Neural progenitor cell (in vitro differentiated cells): ENCODE results near the gene FNTB. TPM values are rescaled to one million over a fixed set of nuclear protein-coding genes. Genes with fewer than 3 reads are reported as not detected.

Experiments used
- DNase-seq: peaks from one replicate; pipeline ENCODE4 v3.0.0-alpha.2; 2016; ENCODE audit warnings: low spot score
- H2AFZ ChIP-seq: fragments of 200-600 bp; sonication (generic); replicated peaks from 2 replicates; pipeline ENCODE4 v1.6.1; 2016; ENCODE audit warnings: antibody characterized with exemption
- H3F3A ChIP-seq: fragments of 200-600 bp; sonication (generic); 2 replicates; pipeline ENCODE4 v1.6.1; 2016; ENCODE audit warnings: antibody characterized with exemption, low read depth
- H3K27ac ChIP-seq: fragments of 200-600 bp; sonication (generic); 2 replicates; pipeline ENCODE4 v1.5.1; 2016; ENCODE audit warnings: mild to moderate bottlenecking
- H3K27me3 ChIP-seq: fragments of 200-600 bp; sonication (generic); 2 replicates; pipeline ENCODE4 v1.6.1; 2016; ENCODE audit warnings: mild to moderate bottlenecking, moderate library complexity
- H3K36me3 ChIP-seq: fragments of 200-600 bp; sonication (generic); 2 replicates; pipeline ENCODE4 v1.5.1; 2016
- H3K4me1 ChIP-seq: fragments of 200-600 bp; sonication (generic); 2 replicates; pipeline ENCODE4 v1.6.1; 2016; ENCODE audit warnings: mixed run types
- H3K4me2 ChIP-seq: fragments of 200-600 bp; sonication (generic); 2 replicates; pipeline ENCODE4 v1.6.1; 2016
- H3K4me3 ChIP-seq: fragments of 200-600 bp; sonication (generic); 2 replicates; pipeline ENCODE4 v1.5.1; 2016
- H3K79me2 ChIP-seq: fragments of 200-600 bp; sonication (generic); 2 replicates; pipeline ENCODE4 v1.6.1; 2016; ENCODE audit warnings: low read depth
- H3K9ac ChIP-seq: fragments of 200-600 bp; sonication (generic); 2 replicates; pipeline ENCODE4 v1.6.1; 2016
- H3K9me3 ChIP-seq: fragments of 200-600 bp; sonication (generic); 2 replicates; pipeline ENCODE4 v1.5.1; 2016; ENCODE audit warnings: low read depth
- H4K20me1 ChIP-seq: fragments of 200-600 bp; sonication (generic); 2 replicates; pipeline ENCODE4 v1.6.1; 2016; ENCODE audit warnings: low read depth
- H3K27ac Mint-ChIP-seq: 3 replicates; pipeline ENCODE4 v1.8.0; 2021; ENCODE audit warnings: mixed read lengths
- H3K27me3 Mint-ChIP-seq: 2 replicates; pipeline ENCODE4 v1.8.0; 2022; ENCODE audit warnings: low read depth, mild to moderate bottlenecking, inconsistent platforms, moderate library complexity, mixed read lengths; ENCODE audit not compliant: insufficient read depth
- H3K36me3 Mint-ChIP-seq: 3 replicates; pipeline ENCODE4 v1.8.0; 2021; ENCODE audit warnings: mixed read lengths
- H3K4me1 Mint-ChIP-seq: 3 replicates; pipeline ENCODE4 v1.8.0; 2021; ENCODE audit warnings: mixed read lengths
- H3K4me3 Mint-ChIP-seq: 3 replicates; pipeline ENCODE4 v1.8.0; 2021; ENCODE audit warnings: mild to moderate bottlenecking, moderate library complexity, mixed read lengths
- H3K9me3 Mint-ChIP-seq: 3 replicates; pipeline ENCODE4 v1.8.0; 2020; ENCODE audit warnings: mixed read lengths
- EZH2 ChIP-seq: fragments of 200-600 bp; sonication (generic); IDR thresholded peaks from 2 replicates; pipeline ENCODE4 v1.6.1; 2017; ENCODE audit warnings: antibody characterized with exemption, mild to moderate bottlenecking, moderate library complexity
- EZH2phosphoT487 ChIP-seq: fragments of 200-600 bp; sonication (generic); IDR thresholded peaks from 2 replicates; pipeline ENCODE4 v1.6.1; 2017; ENCODE audit warnings: antibody characterized with exemption
- total RNA-seq: library from RNA; depleted of rRNA; stranded (reverse); fragments of >200 nt; gene quantifications from 2 replicates; pipeline ENCODE4 v1.2.3, GENCODE V29; 2015; ENCODE audit warnings: low replicate concordance
- TF ChIP-seq, protein P1 (sequence below): fragments of 200-600 bp; sonication (generic); IDR thresholded peaks from 2 replicates; pipeline ENCODE4 v1.5.1; 2017; ENCODE audit warnings: antibody characterized with exemption, mild to moderate bottlenecking

Gene FNTB
- total RNA-seq, 1 donor from 2014 or later: 8.0 TPM

DNA sequence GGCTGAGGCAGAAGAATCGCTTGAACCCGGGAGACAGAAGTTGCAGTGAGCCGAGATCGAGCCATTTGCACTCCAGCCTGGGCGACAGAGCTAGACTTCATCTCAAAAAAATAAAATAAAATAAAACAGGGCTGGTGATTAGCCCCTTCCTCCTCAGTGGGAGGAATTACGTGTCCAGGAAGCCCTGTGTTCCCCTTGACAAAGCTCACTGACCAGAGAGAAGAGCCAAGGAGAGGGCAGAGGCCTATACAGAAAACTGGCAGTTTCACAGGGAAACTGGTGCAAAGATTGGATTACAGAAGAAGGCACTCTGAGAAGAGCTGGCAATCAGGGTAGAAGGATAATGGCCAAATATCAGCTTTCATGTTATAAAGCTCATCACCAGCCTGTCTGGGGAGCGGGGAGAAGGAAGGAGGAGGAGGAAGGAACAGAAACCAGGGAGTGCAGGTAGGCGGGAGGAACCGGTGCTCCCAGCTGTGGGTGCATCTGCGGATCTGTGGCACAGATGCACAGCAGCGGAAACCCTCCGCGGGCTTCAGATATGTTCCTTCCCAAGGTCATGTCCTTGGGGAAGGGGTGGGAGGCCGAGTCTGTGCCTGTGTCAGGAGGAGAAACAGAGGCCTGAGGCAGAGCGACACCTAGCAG, 21.2 kb upstream of the FNTB start:
- Mint-ChIP-seq H3K4me1 (peaks cover 10% of the 10 kb centered on the region), H3K36me3 (no peaks in the 10 kb centered on the region), H3K27me3 (no peaks in the 10 kb centered on the region), H3K27ac (no peak overlapping the region), H3K4me3 (no peak overlapping the region), H3K9me3 (no peaks in the 10 kb centered on the region)
- peaks cover 20% of the 10 kb centered on the region for H3K4me1 ChIP-seq
- peaks cover 7% of the 10 kb centered on the region for H4K20me1 ChIP-seq
- no peak overlapping the region for H3K4me3 ChIP-seq
- no peaks in the 10 kb centered on the region for H3F3A ChIP-seq
- no peaks in the 10 kb centered on the region for H3K79me2 ChIP-seq
- no peak overlapping the region for H2AFZ ChIP-seq
- no peaks in the 10 kb centered on the region for H3K9me3 ChIP-seq
- peaks cover 5% of the 10 kb centered on the region for H3K27me3 ChIP-seq
- H3K36me3 ChIP-seq: no peaks in the 10 kb centered on the region
- H3K27ac ChIP-seq: no peak overlapping the region
- H3K9ac ChIP-seq: no peak overlapping the region
- TF ChIP-seq, protein P1, sequence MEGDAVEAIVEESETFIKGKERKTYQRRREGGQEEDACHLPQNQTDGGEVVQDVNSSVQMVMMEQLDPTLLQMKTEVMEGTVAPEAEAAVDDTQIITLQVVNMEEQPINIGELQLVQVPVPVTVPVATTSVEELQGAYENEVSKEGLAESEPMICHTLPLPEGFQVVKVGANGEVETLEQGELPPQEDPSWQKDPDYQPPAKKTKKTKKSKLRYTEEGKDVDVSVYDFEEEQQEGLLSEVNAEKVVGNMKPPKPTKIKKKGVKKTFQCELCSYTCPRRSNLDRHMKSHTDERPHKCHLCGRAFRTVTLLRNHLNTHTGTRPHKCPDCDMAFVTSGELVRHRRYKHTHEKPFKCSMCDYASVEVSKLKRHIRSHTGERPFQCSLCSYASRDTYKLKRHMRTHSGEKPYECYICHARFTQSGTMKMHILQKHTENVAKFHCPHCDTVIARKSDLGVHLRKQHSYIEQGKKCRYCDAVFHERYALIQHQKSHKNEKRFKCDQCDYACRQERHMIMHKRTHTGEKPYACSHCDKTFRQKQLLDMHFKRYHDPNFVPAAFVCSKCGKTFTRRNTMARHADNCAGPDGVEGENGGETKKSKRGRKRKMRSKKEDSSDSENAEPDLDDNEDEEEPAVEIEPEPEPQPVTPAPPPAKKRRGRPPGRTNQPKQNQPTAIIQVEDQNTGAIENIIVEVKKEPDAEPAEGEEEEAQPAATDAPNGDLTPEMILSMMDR: no peak
- TF ChIP-seq EZH2 (no peak), EZH2phosphoT487 (no peak)
- no peak overlapping the region for H3K4me2 ChIP-seq
- no peak for DNase-seq

DNA sequence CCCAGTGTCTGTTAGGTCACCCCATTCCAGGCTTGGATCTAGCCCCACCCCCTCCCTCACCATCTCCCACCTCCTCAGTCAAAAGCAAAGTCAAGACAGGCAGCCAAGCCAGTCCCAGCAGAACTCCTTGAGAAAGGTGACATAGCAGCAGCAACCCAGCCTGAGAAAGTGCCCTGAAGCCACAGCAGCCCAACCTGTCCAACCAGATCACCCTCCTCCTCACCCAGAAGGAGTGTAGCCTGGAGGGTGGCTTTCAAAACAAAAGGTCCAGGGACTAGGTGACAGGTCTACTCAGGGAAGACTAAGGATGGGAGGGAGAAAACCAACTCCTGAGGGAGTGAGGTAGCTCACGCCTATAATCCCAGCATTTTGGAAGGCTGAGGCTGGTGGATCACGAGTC, 19.7 kb upstream of the FNTB start:
- H3K27ac Mint-ChIP-seq: no peak overlapping the region
- no peak overlapping the region for H3K27ac ChIP-seq
- no peak overlapping the region for H3K9ac ChIP-seq
- no peaks in the 10 kb centered on the region for H3K9me3 Mint-ChIP-seq
- peaks cover 7% of the 10 kb centered on the region for H4K20me1 ChIP-seq
- no peaks in the 10 kb centered on the region for H3F3A ChIP-seq
- no peaks in the 10 kb centered on the region for H3K9me3 ChIP-seq
- H3K36me3 ChIP-seq: no peaks in the 10 kb centered on the region
- DNase-seq: no peak
- peaks cover 18% of the 10 kb centered on the region for H3K27me3 ChIP-seq
- TF ChIP-seq, protein P1: no peak
- TF ChIP-seq EZH2 (no peak), EZH2phosphoT487 (no peak)
- no peaks in the 10 kb centered on the region for H3K36me3 Mint-ChIP-seq
- no peak overlapping the region for H3K4me3 ChIP-seq
- peaks cover 26% of the 10 kb centered on the region for H3K4me1 ChIP-seq
- H3K4me1 Mint-ChIP-seq: peaks cover 13% of the 10 kb centered on the region
- no peak overlapping the region for H3K4me3 Mint-ChIP-seq
- H2AFZ ChIP-seq: no peak overlapping the region
- H3K4me2 ChIP-seq: no peak overlapping the region
- H3K27me3 Mint-ChIP-seq: no peaks in the 10 kb centered on the region
- H3K79me2 ChIP-seq: no peaks in the 10 kb centered on the region

DNA sequence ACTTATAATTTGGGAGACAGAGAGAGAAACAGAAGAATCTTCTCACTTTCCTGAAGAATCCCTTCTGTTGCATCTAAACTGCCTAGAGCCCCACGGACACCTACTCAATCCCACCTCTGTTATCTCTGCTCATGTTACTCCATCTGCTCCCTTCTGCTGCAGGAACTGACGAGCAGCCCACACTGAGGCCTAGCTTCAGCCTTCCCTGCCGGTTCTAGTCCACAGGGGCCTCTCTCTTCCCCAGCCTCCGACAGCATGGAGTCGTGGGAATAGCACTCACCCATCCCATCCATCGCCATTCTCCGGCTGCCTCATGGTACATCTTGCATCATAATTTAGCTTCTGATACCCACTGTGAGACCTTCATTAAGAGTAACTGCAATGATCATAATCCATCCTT, 18.5 kb upstream of the FNTB start:
- H3K4me3 ChIP-seq: no peak overlapping the region
- H3F3A ChIP-seq: peaks cover 9% of the 10 kb centered on the region
- no peak overlapping the region for H2AFZ ChIP-seq
- H3K36me3 ChIP-seq: no peaks in the 10 kb centered on the region
- H3K27ac Mint-ChIP-seq: no peak overlapping the region
- H3K27ac ChIP-seq: no peak overlapping the region
- H3K27me3 ChIP-seq: peaks cover 28% of the 10 kb centered on the region
- H3K9me3 Mint-ChIP-seq: no peaks in the 10 kb centered on the region
- H4K20me1 ChIP-seq: peaks cover 10% of the 10 kb centered on the region
- peaks cover 13% of the 10 kb centered on the region for H3K4me1 Mint-ChIP-seq
- DNase-seq: no peak
- TF ChIP-seq, protein P1: no peak
- TF ChIP-seq EZH2phosphoT487: no peak
- TF ChIP-seq EZH2: no peak
- H3K36me3 Mint-ChIP-seq: no peaks in the 10 kb centered on the region
- H3K27me3 Mint-ChIP-seq: no peaks in the 10 kb centered on the region
- H3K4me1 ChIP-seq: peaks cover 26% of the 10 kb centered on the region
- peak overlapping the region; percentile 40 for H3K4me2 ChIP-seq
- H3K79me2 ChIP-seq: no peaks in the 10 kb centered on the region
- H3K4me3 Mint-ChIP-seq: no peak overlapping the region
- H3K9me3 ChIP-seq: no peaks in the 10 kb centered on the region
- H3K9ac ChIP-seq: no peak overlapping the region
